ENCODE measurements around the gene CCL7.

DNA sequence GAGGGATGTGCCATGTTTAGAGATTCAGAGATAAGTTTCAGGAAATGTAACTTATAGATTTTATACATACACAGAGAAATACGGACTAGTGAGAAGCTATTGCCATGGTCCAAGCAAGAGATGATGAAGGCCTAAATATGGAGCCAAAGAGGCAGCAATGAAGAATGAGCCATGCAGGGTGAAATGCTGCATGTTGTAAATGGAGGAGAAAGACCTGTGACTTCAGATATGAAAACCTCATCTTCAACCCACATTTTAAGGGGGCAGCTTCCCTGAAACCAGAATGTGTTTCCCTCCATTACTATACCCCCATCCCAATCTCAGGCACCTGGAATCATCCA lies 12.1 kb upstream of the CCL7 start:
- TF ChIP-seq YY1 (IDR thresholded peaks at IDR 0.05; ENCODE audit: insufficient read depth, insufficient read length), result no peak
- no peak for TF ChIP-seq ZNF274 (IDR thresholded peaks at IDR 0.05; ENCODE audit: low read depth, low read length)
- no peak for TF ChIP-seq SUZ12 (IDR thresholded peaks at IDR 0.05; ENCODE audit: extremely low read depth, insufficient read depth, insufficient read length)

All from NT2/D1 (cell line).